Measurements from ENCODE around the gene CAB39.

GRCh38 chr2:230797515-230798495 is 85.2 kb downstream of the CAB39 start:
- TF ChIP-seq POLR2AphosphoS5 (IDR thresholded peaks at IDR 0.05; ENCODE audit: insufficient read depth, low read depth, low read length), result no peak
- no peak for TF ChIP-seq CTCF (IDR thresholded peaks at IDR 0.05; ENCODE audit: extremely low read depth in 1 of 2, insufficient read depth in 1 of 2, low read depth in 1 of 2, low read length in 2 of 2)
- no peak for TF ChIP-seq POLR2A (IDR thresholded peaks at IDR 0.05; ENCODE audit: low read depth, low read length)
- no peak for TF ChIP-seq EZH2 (IDR thresholded peaks at IDR 0.05; ENCODE audit: borderline replicate concordance, low read depth, low read length, severe bottlenecking)
- no peak for TF ChIP-seq MAX (IDR thresholded peaks at IDR 0.05; ENCODE audit: insufficient read depth, insufficient read length)

Data from endothelial cell of umbilical vein (primary cell).